Astrocyte (in vitro differentiated cells and primary cell): Measurements from ENCODE around the gene LRMDA.

ENCODE experiments used
- EZH2 ChIP-seq: IDR thresholded peaks from 2 replicates; pipeline ENCODE4 v1.6.1; 2012; ENCODE audit warnings: mild to moderate bottlenecking, low read length, inconsistent platforms; ENCODE audit not compliant: insufficient read depth
- TF ChIP-seq, protein P1 (sequence below): IDR thresholded peaks from 2 replicates; pipeline ENCODE4 v1.5.1; 2011; ENCODE audit warnings: low read depth, mild to moderate bottlenecking, inconsistent platforms, low read length, moderate library complexity; ENCODE audit not compliant: insufficient read depth

DNA sequence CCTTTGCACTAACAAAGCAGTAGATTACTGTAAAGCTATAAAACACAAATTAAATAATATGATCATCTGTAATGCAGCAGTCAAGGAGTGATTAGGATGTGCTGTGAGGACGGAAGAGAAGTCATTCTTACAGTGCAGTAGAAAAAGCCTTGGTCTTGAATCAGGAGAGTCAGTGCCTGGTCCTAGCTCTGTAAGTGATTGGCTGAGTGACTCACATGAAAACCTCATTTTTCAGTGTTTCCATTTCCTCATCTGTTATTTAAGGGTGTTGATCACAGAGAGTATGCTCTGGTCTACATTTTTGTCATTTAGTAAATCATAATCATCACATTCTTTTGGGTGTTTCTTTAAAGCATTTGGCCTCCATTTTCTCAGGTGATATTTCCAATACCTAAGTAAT, 717.8 kb downstream of the LRMDA start:
- TF ChIP-seq, protein P1, sequence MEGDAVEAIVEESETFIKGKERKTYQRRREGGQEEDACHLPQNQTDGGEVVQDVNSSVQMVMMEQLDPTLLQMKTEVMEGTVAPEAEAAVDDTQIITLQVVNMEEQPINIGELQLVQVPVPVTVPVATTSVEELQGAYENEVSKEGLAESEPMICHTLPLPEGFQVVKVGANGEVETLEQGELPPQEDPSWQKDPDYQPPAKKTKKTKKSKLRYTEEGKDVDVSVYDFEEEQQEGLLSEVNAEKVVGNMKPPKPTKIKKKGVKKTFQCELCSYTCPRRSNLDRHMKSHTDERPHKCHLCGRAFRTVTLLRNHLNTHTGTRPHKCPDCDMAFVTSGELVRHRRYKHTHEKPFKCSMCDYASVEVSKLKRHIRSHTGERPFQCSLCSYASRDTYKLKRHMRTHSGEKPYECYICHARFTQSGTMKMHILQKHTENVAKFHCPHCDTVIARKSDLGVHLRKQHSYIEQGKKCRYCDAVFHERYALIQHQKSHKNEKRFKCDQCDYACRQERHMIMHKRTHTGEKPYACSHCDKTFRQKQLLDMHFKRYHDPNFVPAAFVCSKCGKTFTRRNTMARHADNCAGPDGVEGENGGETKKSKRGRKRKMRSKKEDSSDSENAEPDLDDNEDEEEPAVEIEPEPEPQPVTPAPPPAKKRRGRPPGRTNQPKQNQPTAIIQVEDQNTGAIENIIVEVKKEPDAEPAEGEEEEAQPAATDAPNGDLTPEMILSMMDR = no peak
- no peak for TF ChIP-seq EZH2
